K562 (cell line): ENCODE data around the gene ING4. TPM values are rescaled to one million over a fixed set of nuclear protein-coding genes. Genes with fewer than 3 reads are reported as not detected.

ENCODE experiments used
- AFF1 ChIP-seq, 2 experiments: fragments of 450-650 bp; IDR thresholded peaks; 2 replicates each; pipeline ENCODE4 v1.6.1; 2018; ENCODE audit warnings: mild to moderate bottlenecking in 2 of 2, low read depth in 1 of 2; ENCODE audit not compliant: partially characterized antibody in 2 of 2
- ATF7 ChIP-seq: fragments of 450-650 bp; IDR thresholded peaks from 2 replicates; pipeline ENCODE4 v1.7.1; 2014; ENCODE audit warnings: mild to moderate bottlenecking, moderate library complexity
- CBX2 ChIP-seq: fragments of 200-600 bp; sonication (generic); IDR thresholded peaks from one replicate; pipeline ENCODE4 v1.6.1; 2012; ENCODE audit warnings: mild to moderate bottlenecking, low read length, inconsistent platforms; ENCODE audit not compliant: insufficient read depth, poor library complexity, severe bottlenecking
- CHD2 ChIP-seq: IDR thresholded peaks from 2 replicates; pipeline ENCODE4 v1.6.1; 2011; ENCODE audit warnings: low read depth, low read length
- EWSR1 ChIP-seq: fragments of 450-650 bp; IDR thresholded peaks from 2 replicates; pipeline ENCODE4 v1.6.1; 2018; ENCODE audit warnings: borderline replicate concordance, mild to moderate bottlenecking, low read depth, moderate library complexity; ENCODE audit not compliant: partially characterized antibody
- FOS ChIP-seq: IDR thresholded peaks from 3 replicates; pipeline ENCODE4 v1.6.1; 2011; ENCODE audit not compliant: insufficient read length; ENCODE audit errors: extremely low read depth
- FOXJ2 ChIP-seq: fragments of 200-800 bp; sonication (Bioruptor generic); IDR thresholded peaks from 2 replicates; pipeline ENCODE4 v1.6.1; 2016; ENCODE audit warnings: missing genetic modification characterization, missing compliant biosample characterization
- HDAC1 ChIP-seq, 2 experiments: fragments of 450-650 bp; IDR thresholded peaks; 2 replicates each; pipeline ENCODE4 v1.6.1; 2016 to 2017; ENCODE audit warnings: inconsistent platforms in 1 of 2, mild to moderate bottlenecking in 1 of 2, moderate library complexity in 1 of 2
- HDAC6 ChIP-seq: IDR thresholded peaks from 2 replicates; pipeline ENCODE4 v1.6.1; 2012; ENCODE audit warnings: low read depth, mild to moderate bottlenecking, control low read depth, inconsistent platforms, low read length, moderate library complexity
- MBD1 ChIP-seq: fragments of 250-450 bp; sonication (Bioruptor Pico); IDR thresholded peaks from 2 replicates; pipeline ENCODE4 v1.8.0; 2022; ENCODE audit warnings: inconsistent platforms
- RHOXF2B ChIP-seq: fragments of 250-450 bp; sonication (Bioruptor Pico); conservative IDR thresholded peaks from 2 replicates; pipeline ENCODE4 v1.5.1; 2021
- SMARCB1 ChIP-seq: IDR thresholded peaks from 2 replicates; pipeline ENCODE4 v1.6.1; 2011; ENCODE audit warnings: improper control_type of control experiment, low read depth; ENCODE audit not compliant: insufficient read length
- SOX6 ChIP-seq: fragments of 450-650 bp; IDR thresholded peaks from 2 replicates; pipeline ENCODE4 v1.6.1; 2014; ENCODE audit warnings: mild to moderate bottlenecking
- TSC22D4 ChIP-seq: fragments of 450-650 bp; IDR thresholded peaks from 2 replicates; pipeline ENCODE4 v1.6.1; 2016; ENCODE audit warnings: missing genetic modification characterization, missing biosample characterization, control low read depth
- ZEB2 ChIP-seq: fragments of 450-650 bp; IDR thresholded peaks from 2 replicates; pipeline ENCODE4 v1.6.1; 2016
- ZNF431 ChIP-seq: sonication (generic); formaldehyde crosslinking; IDR thresholded peaks from 2 replicates; pipeline ENCODE4 v1.8.0; 2022; ENCODE audit warnings: mild to moderate bottlenecking, missing genetic modification reagents
- ZNF644 ChIP-seq: fragments of 200-800 bp; sonication (Bioruptor generic); IDR thresholded peaks from 2 replicates; pipeline ENCODE4 v1.6.1; 2016; ENCODE audit warnings: low read depth, missing genetic modification characterization, missing compliant biosample characterization
- ZNF717 ChIP-seq: fragments of 250-450 bp; sonication (Bioruptor Pico); IDR thresholded peaks from 2 replicates; pipeline ENCODE4 v1.5.0; 2021
- ZNF77 ChIP-seq: fragments of 250-450 bp; sonication (Bioruptor Pico); IDR thresholded peaks from 2 replicates; pipeline ENCODE4 v1.5.0; 2020
- polyA plus RNA-seq, 8 experiments: library from polyadenylated mRNA; depleted of rRNA in 4 of 8; stranded (reverse) in 5 of 8; unstranded in 3 of 8; fragments of >200 nt; fragmentation: Nextera tagmentation in 2 of 8; fragmentation: Illumina TruSeq in 1 of 8; extraction: Ambion mirVana in 2 of 8; extraction: Trizol in 1 of 8; gene quantifications; 2 replicates each; pipeline versions ENCODE4 v1.2.1 to v1.2.3, GENCODE V29; 2011 to 2014; ENCODE audit warnings: inconsistent platforms in 1 of 8, missing spikeins in 1 of 8
- total RNA-seq, 7 experiments: library from RNA; depleted of rRNA in 6 of 7; stranded (reverse); fragments of >200 nt in 6 of 7; fragmentation: Illumina TruSeq in 2 of 7; extraction: Trizol in 2 of 7; gene quantifications; 2 replicates each; pipeline versions ENCODE4 v1.2.1 to v1.2.3, GENCODE V29; 2011 to 2021; ENCODE audit warnings: low replicate concordance in 1 of 7
- TF ChIP-seq, protein P1 (sequence below): fragments of 250-450 bp; sonication (Bioruptor Pico); IDR thresholded peaks from 2 replicates; pipeline ENCODE4 v1.5.1; 2021; ENCODE audit warnings: mild to moderate bottlenecking
- TF ChIP-seq, protein P2 (sequence below), 2 experiments: fragments of 450-650 bp in 1 of 2; sonication (generic) in 1 of 2; formaldehyde crosslinking; conservative IDR thresholded peaks; 2 replicates each; pipeline versions ENCODE4 v1.4.0 to v1.8.1; 2020 to 2022; ENCODE audit warnings: mild to moderate bottlenecking in 1 of 2, missing genetic modification reagents in 1 of 2

Gene ING4
- total and polyA plus RNA-seq, 9 of the 15 experiments (the other 6 are each of a cell fraction or from before 2014, with no cell fraction given): 6.6 to 30.2 (median 15.7) TPM

DNA sequence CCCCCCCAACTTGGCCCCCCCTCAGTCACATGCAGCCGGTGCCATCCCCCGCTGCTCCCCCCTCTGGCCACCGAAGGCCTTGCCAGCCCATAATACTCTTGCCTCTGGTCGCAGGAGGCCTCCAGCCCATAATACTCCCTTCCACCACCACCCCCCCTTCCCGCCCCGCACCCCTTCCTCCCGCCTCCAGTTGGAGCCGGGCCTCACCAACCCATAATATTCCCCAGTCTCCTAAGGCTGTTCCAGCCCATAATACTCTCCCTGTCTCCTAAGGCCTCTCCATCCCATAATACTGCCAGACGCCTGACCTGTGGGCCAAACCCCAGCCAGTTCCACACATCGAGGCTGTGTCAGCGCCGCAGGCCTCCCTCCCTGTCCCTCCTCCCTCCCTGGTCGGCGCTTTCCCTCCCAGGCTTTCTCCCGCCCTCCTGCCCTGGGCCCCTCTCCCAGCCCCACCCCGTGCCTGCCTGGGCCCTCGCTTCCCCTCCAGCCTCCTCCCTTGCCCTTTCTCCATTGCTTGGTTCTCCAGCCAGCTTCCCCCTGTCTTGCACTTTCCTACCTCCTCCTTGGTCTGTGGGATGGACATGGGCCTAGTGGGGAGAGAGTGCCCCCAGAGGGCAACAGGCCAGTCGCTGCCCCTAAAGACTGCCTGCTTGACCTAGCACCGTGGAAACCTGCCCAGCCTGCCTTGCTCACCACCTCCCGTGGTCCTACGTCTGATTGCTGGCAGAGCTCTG lies 49.0 kb downstream of the ING4 start (continued):
- TF ChIP-seq AFF1 (IDR thresholded peaks at IDR 0.05; ENCODE audit: low read depth in 1 of 2, partially characterized antibody in 2 of 2) (no peak), FOXJ2 (tag) (peak; percentile 70), HDAC1 (IDR thresholded peaks at IDR 0.05) (no peak; a peak in 1 of 4 replicates), ZNF77 (CRISPR knock-in tag) (0 out of 2 replicates have a peak, but pooled peaks have one; percentile 40), ATF7 (peak; percentile 16; the same call in 1 of the 2 replicates), MBD1 (no peak), ZNF717 (CRISPR knock-in tag) (no peak), RHOXF2B (no peak), SMARCB1 (no peak), CHD2 (no peak), CBX2 (no peak), FOS (no peak), EWSR1 (no peak), ZNF644 (tag) (peak; percentile 53), HDAC6 (no peak), ZNF431 (CRISPR knock-in tag) (0 out of 2 replicates have a peak, but pooled peaks have one; percentile 47), SOX6 (peak; percentile 10; the same call in 1 of the 2 replicates), TSC22D4 (tag) (no peak), ZEB2 (no peak)
- TF ChIP-seq, protein P1, sequence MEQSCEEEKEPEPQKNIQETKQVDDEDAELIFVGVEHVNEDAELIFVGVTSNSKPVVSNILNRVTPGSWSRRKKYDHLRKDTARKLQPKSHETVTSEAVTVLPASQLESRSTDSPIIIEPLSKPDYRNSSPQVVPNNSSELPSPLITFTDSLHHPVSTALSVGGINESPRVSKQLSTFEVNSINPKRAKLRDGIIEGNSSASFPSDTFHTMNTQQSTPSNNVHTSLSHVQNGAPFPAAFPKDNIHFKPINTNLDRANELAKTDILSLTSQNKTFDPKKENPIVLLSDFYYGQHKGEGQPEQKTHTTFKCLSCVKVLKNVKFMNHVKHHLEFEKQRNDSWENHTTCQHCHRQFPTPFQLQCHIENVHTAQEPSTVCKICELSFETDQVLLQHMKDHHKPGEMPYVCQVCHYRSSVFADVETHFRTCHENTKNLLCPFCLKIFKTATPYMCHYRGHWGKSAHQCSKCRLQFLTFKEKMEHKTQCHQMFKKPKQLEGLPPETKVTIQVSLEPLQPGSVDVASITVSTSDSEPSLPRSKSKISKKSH (CRISPR knock-in tag): no peak
- TF ChIP-seq, protein P2, sequence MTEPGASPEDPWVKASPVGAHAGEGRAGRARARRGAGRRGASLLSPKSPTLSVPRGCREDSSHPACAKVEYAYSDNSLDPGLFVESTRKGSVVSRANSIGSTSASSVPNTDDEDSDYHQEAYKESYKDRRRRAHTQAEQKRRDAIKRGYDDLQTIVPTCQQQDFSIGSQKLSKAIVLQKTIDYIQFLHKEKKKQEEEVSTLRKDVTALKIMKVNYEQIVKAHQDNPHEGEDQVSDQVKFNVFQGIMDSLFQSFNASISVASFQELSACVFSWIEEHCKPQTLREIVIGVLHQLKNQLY (CRISPR knock-in tag; conservative IDR thresholded peaks at IDR 0.05): no peak
